Anterior cingulate cortex (tissue), 58 donors: ENCODE results near the gene TEX2.

Experiments
- DNase-seq, 58 donors: peaks; one replicate each; lab custom pipeline; 2025; lab: John Stamatoyannopoulos, UW

TEX2 gene

DNA sequence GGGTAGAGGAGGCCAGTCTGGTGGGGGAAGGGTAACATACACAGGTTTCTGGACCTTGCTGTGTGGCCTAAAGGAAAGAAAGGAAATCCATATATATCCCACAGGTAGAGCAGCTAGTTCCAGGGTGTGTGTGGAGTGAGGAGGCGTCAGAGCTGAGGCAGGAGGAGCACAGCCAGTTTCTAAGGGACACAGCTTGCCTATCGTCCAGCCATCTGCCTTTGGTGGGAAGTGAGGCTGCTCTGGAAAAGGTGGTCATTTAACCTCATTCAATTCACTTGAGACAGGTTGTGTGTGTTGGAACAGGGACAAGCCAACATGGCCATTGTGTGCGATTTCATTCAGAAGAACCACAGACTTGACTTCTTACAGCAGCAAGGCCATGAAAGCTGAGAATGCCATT, 96.2 kb downstream of the TEX2 start:
- no peak for DNase-seq

- no peak for DNase-seq
Measured at GRCh38 chr17:64165347-64165746, 97.7 kb downstream of the TEX2 start.

- DNase-seq: no peak
Measured at GRCh38 chr17:64164596-64165285, 98.3 kb downstream of the TEX2 start.

DNA sequence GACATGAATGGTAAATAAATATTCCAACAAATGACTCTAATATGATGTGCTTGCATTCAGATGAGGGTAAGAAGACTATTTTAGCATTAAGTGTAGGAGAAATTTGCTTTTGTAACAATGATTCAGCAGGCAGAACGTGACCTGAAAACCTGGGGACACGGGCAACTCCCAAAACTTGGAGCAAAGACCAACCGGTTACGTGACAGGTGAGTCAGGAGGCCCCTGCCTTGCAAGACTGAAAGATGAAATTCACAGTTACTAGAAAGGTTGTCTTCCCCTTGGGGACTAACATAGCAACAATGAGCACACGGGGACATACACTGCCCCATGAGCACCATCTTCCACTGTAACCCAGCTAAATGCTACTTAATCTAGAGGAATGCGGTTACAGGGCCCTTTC, 99.6 kb downstream of the TEX2 start:
- DNase-seq: no peak

GRCh38 chr17:64162554-64162953, 100.5 kb downstream of the TEX2 start:
- no peak for DNase-seq

GRCh38 chr17:64161380-64162176, 101.5 kb downstream of the TEX2 start:
- DNase-seq: no peak

GRCh38 chr17:64160378-64160777, 102.7 kb downstream of the TEX2 start:
- no peak for DNase-seq

GRCh38 chr17:64158831-64159590, 104.0 kb downstream of the TEX2 start:
- DNase-seq: no peak

- DNase-seq: no peak
Measured at GRCh38 chr17:64158406-64158805, 104.7 kb downstream of the TEX2 start.

- DNase-seq: no peak
Measured at GRCh38 chr17:64157669-64158180, 105.3 kb downstream of the TEX2 start.

DNA sequence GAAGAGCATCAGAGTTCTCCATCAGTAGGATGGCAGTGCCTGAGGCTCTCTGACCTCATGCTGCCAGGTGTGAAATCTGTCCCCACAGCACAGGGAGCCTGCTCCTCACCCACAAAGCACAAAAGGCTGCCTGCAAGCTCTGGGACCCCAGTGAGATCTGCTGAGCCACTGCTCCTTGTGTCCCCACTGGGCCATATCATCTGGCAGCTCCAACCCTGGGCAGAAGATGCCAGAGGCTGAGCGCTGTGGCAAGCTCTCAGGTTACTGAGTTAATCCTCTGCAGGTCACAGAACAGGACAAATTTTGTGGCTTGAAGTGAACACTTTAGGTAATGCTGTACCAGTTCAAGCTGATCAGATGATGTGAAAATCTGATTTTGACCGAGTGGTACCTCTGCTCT, 106.4 kb downstream of the TEX2 start:
- peak in 5 of 58 donors; percentile 8 to 70 (median 35) for DNase-seq

DNA sequence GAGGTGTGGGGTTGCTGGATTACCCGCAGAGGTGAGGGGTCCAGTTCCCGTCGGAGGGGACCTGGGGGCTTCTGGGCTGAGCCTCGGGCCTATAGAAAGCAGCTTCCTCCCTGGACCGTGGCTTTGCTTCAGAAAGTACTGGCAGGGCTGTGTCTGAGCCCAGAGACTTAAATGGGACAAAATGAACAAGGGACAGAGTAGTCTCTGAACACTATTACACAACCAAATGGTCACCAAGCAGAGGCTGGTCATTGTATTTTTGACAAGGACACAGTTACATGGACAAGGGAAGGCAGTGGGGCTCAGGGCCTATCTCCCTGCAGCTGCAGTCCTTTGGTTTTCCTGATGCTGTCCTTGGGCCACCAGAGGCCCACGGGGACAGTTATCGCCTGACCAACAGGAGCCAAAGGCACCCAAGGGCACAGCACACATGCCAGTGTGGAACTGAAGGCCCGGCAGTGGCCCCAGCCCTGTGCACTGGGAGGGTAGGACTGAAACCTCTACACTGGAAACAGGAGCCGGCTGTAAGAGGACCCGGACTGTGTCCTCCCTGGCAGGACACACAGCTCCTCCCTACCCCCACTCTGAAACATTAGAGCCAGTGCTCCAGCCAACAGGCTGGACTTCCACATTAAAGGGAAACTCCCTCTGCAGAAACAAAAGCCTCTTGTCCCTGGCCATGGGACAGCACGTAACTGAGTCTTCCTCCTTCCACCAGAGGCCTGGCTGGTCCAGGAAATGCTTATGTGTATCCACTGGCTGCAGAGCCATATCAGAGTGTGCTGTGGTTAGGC, 107.1 kb downstream of the TEX2 start:
- peak in 54 of 58 donors; percentile 29 to 94 (median 71) for DNase-seq

DNA sequence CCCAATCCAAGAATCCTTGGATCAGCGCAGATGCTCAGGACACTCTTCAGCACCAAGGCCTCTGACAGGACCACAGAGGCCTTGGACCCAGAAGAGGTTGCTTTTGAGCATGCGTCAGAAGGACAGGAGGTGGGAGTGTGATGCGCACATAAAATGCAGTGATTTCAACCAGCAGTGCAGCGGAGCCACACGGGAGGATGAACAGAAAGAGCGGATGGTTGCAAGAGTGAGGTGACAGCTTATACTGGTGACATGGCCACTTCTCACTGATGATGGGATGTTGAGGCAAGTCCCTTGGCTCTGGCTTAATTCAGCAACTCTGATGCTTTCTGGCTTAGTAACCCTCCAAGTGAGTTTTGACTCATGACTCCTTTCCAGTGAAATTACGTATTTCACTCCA, 107.9 kb downstream of the TEX2 start:
- no peak for DNase-seq

DNA sequence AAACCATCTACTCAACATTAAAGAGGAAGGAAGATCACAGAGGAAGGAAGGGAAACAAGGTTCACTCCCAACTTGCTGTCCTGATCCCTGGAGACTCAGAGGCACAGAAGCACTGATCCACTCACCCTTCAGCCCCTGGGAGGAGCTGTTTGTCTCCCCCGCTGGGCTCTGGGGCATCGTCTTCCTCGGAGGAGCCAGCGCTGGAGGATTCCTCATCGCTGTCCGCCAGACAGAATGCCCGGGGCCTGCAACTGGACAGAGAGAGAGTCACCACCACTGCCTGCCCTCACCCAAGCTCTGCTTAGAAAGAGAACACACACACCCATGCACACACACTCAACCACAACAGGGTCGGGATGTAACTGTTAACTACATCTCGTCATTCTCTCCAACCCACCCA, 108.3 kb downstream of the TEX2 start:
- DNase-seq: peak in 18 of 58 donors; percentile 12 to 53 (median 26)

DNA sequence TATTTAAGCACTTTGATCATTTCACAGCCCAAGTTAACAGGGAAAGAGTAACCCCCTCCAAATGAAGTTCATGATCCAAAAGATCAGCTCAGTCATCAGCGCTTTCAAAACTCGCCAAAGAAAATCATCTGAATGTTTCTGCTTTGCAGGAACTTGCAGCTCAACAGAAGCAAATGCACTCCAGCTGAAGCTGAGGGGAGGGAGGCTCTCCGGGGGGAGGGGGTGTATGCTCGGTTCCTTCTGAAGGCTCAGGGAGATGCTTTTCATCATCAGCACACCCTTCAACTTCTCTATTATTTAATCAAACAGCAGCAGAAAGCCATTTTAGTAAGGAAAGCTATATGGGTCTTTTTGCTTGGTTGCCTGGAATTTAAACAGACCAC, 108.8 kb downstream of the TEX2 start:
- DNase-seq: no peak

DNA sequence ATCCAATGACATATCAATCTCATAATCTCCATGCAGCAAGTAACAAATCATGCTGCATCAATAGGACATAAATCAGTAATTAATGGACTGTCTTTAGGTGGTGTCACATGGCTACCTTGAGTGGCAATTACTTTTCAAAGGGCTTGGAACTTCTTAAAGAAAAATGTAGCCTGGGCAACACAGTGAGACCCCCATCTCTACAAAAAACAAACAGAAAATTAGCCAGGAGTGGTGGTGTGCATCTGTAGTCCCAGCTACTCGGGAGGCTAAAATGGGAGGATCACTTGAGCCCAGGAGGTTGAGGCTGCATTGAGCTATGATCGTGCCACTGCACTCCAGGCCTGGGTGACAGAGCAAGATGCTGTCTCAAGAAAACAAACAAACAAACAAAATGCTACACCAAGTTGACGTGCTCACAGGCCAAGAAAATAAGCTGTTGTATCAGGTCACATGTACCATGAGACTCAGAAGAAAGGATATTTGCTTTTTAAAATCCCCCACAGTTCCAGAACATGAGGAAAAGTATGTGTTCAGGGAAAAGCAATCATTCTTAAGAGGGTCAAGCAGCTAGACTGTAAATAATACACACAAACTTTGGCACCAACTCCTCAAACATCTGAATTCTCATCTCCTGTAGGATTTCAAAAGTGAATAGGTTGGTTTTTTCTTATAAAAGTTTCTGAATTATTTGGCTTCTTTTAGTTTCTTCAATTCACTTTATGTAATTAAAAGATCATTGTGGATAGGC, 109.3 kb downstream of the TEX2 start:
- DNase-seq: no peak

GRCh38 chr17:64152428-64153125, 110.5 kb downstream of the TEX2 start:
- no peak for DNase-seq

GRCh38 chr17:64151016-64151368, 112.1 kb downstream of the TEX2 start:
- no peak for DNase-seq
